DOHH2 (cell line): ENCODE data around the gene TIMP1.

Experiments used
- H3F3A ChIP-seq: fragments of 200-600 bp; sonication (generic), shearing (Covaris generic); 2 replicates; pipeline ENCODE4 v1.6.0; 2016; ENCODE audit warnings: antibody characterized with exemption, mild to moderate bottlenecking; ENCODE audit not compliant: control insufficient read depth, insufficient read depth
- H3K27ac ChIP-seq: fragments of 200-600 bp; sonication (generic); 2 replicates; pipeline ENCODE4 v1.5.1; 2014; ENCODE audit warnings: low read depth, mild to moderate bottlenecking, low read length, moderate library complexity
- H3K27me3 ChIP-seq: fragments of 200-600 bp; sonication (generic); 2 replicates; pipeline ENCODE4 v1.6.1; 2014; ENCODE audit warnings: mild to moderate bottlenecking, low read length, mixed read lengths; ENCODE audit not compliant: control insufficient read depth
- H3K36me3 ChIP-seq: fragments of 200-600 bp; sonication (generic); 2 replicates; pipeline ENCODE4 v1.6.1; 2014; ENCODE audit warnings: mild to moderate bottlenecking, low read length, moderate library complexity, mixed read lengths; ENCODE audit not compliant: control insufficient read depth
- H3K4me1 ChIP-seq: fragments of 200-600 bp; sonication (generic); 2 replicates; pipeline ENCODE4 v1.6.1; 2014; ENCODE audit warnings: mild to moderate bottlenecking, low read length, mixed read lengths; ENCODE audit not compliant: control insufficient read depth
- H3K4me2 ChIP-seq: fragments of 200-600 bp; sonication (generic); 2 replicates; pipeline ENCODE4 v1.6.0; 2014; ENCODE audit warnings: mild to moderate bottlenecking, low read length, moderate library complexity
- H3K4me3 ChIP-seq: fragments of 200-600 bp; sonication (generic); 2 replicates; pipeline ENCODE4 v1.5.1; 2014; ENCODE audit warnings: mild to moderate bottlenecking, low read length, mixed read lengths
- H3K79me2 ChIP-seq: fragments of 200-600 bp; sonication (generic); 2 replicates; pipeline ENCODE4 v1.6.1; 2014; ENCODE audit warnings: mild to moderate bottlenecking, low read length, mixed read lengths; ENCODE audit not compliant: control insufficient read depth
- H3K9me2 ChIP-seq: fragments of 200-600 bp; sonication (generic); replicated peaks from 2 replicates; pipeline ENCODE4 v1.6.1; 2014; ENCODE audit warnings: mild to moderate bottlenecking, low read length, mixed read lengths; ENCODE audit not compliant: control insufficient read depth
- H3K9me3 ChIP-seq: fragments of 200-600 bp; sonication (generic); 2 replicates; pipeline ENCODE4 v1.6.1; 2014; ENCODE audit warnings: antibody characterized with exemption, low read length, mixed read lengths; ENCODE audit not compliant: control insufficient read depth, insufficient read depth
- H4K20me1 ChIP-seq: fragments of 200-600 bp; sonication (generic); 2 replicates; pipeline ENCODE4 v1.6.0; 2014; ENCODE audit warnings: low read depth, mild to moderate bottlenecking, antibody characterized with exemption, low read length, moderate library complexity; ENCODE audit not compliant: control insufficient read depth, insufficient read depth
- EZH2phosphoT487 ChIP-seq: fragments of 200-600 bp; sonication (generic); IDR thresholded peaks from 2 replicates; pipeline ENCODE4 v1.6.1; 2017; ENCODE audit warnings: borderline replicate concordance, mild to moderate bottlenecking, antibody characterized with exemption, low read length, moderate library complexity, mixed read lengths
- TF ChIP-seq, protein P1 (sequence below): fragments of 200-600 bp; sonication (generic); IDR thresholded peaks from one replicate; pipeline ENCODE4 v1.5.1; 2014; ENCODE audit warnings: antibody characterized with exemption, mild to moderate bottlenecking, low read depth, low read length; ENCODE audit not compliant: poor library complexity, severe bottlenecking

The TIMP1 gene

GRCh38 chrX:47576021-47576898 is 6.0 kb upstream of the TIMP1 start:
- no peaks in the 10 kb centered on the region for H4K20me1 ChIP-seq
- TF ChIP-seq EZH2phosphoT487 = no peak
- TF ChIP-seq, protein P1, sequence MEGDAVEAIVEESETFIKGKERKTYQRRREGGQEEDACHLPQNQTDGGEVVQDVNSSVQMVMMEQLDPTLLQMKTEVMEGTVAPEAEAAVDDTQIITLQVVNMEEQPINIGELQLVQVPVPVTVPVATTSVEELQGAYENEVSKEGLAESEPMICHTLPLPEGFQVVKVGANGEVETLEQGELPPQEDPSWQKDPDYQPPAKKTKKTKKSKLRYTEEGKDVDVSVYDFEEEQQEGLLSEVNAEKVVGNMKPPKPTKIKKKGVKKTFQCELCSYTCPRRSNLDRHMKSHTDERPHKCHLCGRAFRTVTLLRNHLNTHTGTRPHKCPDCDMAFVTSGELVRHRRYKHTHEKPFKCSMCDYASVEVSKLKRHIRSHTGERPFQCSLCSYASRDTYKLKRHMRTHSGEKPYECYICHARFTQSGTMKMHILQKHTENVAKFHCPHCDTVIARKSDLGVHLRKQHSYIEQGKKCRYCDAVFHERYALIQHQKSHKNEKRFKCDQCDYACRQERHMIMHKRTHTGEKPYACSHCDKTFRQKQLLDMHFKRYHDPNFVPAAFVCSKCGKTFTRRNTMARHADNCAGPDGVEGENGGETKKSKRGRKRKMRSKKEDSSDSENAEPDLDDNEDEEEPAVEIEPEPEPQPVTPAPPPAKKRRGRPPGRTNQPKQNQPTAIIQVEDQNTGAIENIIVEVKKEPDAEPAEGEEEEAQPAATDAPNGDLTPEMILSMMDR = no peak
- no peaks in the 10 kb centered on the region for H3K9me3 ChIP-seq
- H3K4me1 ChIP-seq = no peaks in the 10 kb centered on the region
- peaks cover 5% of the 10 kb centered on the region for H3K27me3 ChIP-seq
- H3K36me3 ChIP-seq = peaks cover 6% of the 10 kb centered on the region; the same call in 1 of the 2 replicates
- H3F3A ChIP-seq = no peaks in the 10 kb centered on the region
- no peak overlapping the region for H3K4me3 ChIP-seq
- H3K4me2 ChIP-seq = no peak overlapping the region
- no peak overlapping the region for H3K27ac ChIP-seq
- no peaks in the 10 kb centered on the region for H3K79me2 ChIP-seq
- no peaks in the 10 kb centered on the region for H3K9me2 ChIP-seq

- Histone ChIP-seq H3K27ac (no peak overlapping the region), H3K4me1 (no peaks in the 10 kb centered on the region), H3K36me3 (no peaks in the 10 kb centered on the region), H4K20me1 (no peaks in the 10 kb centered on the region), H3K9me2 (no peaks in the 10 kb centered on the region), H3K4me3 (no peak overlapping the region), H3K9me3 (no peaks in the 10 kb centered on the region), H3K27me3 (peaks cover 8% of the 10 kb centered on the region), H3K4me2 (no peak overlapping the region), H3K79me2 (no peaks in the 10 kb centered on the region), H3F3A (no peaks in the 10 kb centered on the region)
- TF ChIP-seq EZH2phosphoT487 = no peak
- TF ChIP-seq, protein P1 = no peak
Observed at GRCh38 chrX:47577424-47577823, 4.8 kb upstream of the TIMP1 start.

DNA sequence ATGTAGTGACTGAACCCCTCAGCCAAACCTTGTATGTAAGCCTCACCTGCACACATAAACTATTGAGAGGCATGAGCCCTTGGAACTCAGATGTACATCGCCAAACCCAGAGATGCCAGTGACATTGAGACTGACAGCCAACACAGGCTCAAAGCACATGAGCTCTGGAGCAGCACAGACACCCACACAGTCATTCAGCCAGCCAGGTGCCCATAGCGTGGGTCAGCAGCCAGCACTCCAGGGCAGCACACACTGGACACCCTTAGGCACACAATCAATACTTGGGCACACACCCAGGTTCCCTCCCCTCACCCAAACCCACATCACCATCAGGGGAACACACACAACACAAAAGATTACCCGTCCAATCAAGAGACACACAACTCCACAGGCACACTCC is 4.3 kb upstream of the TIMP1 start:
- H3K79me2 ChIP-seq = no peaks in the 10 kb centered on the region
- H3K4me2 ChIP-seq = no peak overlapping the region
- no peak overlapping the region for H3K27ac ChIP-seq
- no peaks in the 10 kb centered on the region for H3K9me3 ChIP-seq
- no peaks in the 10 kb centered on the region for H3K9me2 ChIP-seq
- TF ChIP-seq, protein P1 = no peak
- TF ChIP-seq EZH2phosphoT487 = no peak
- H4K20me1 ChIP-seq = no peaks in the 10 kb centered on the region
- no peaks in the 10 kb centered on the region for H3K36me3 ChIP-seq
- no peak overlapping the region for H3K4me3 ChIP-seq
- H3F3A ChIP-seq = no peaks in the 10 kb centered on the region
- H3K27me3 ChIP-seq = peaks cover 8% of the 10 kb centered on the region
- H3K4me1 ChIP-seq = no peaks in the 10 kb centered on the region
